Heart left ventricle (tissue), 16 donors: Measurements from ENCODE around the gene TMEM236. TPM values are rescaled to one million over a fixed set of nuclear protein-coding genes. Genes with fewer than 3 reads are reported as not detected.

Source experiments
- ATAC-seq, 4 donors: fragments of 200-7000 bp; cut with Tn5 transposase; one replicate each; pipeline ENCODE4 v1.9.1; 2020 to 2022; ENCODE audit warnings: moderate library complexity in 4 of 4, mild to moderate bottlenecking in 3 of 4, moderate number of reproducible peaks in 1 of 4
- DNase-seq, 5 donors: peaks; one replicate each; pipeline ENCODE4 v3.0.0-alpha.2; 2020
- H3K27ac ChIP-seq, 12 donors: fragments of 200-600 bp; sonication (generic) in 4 of 12; one replicate each; pipeline versions ENCODE4 v1.5.0 to v1.8.0; 2016 to 2022; ENCODE audit warnings: mild to moderate bottlenecking in 2 of 12
- H3K27me3 ChIP-seq, 9 donors: fragments of 200-600 bp; sonication (generic) in 2 of 9; one replicate each; pipeline versions ENCODE4 v1.5.1 to v1.8.0; 2016 to 2022; ENCODE audit warnings: mild to moderate bottlenecking in 3 of 9
- H3K36me3 ChIP-seq, 9 donors: fragments of 200-600 bp; sonication (generic) in 2 of 9; one replicate each; pipeline versions ENCODE4 v1.5.0 to v1.8.0; 2018 to 2022; ENCODE audit warnings: mild to moderate bottlenecking in 2 of 9
- H3K4me1 ChIP-seq, 12 donors: fragments of 200-600 bp; sonication (generic) in 4 of 12; one replicate each; pipeline versions ENCODE4 v1.5.0 to v1.8.0; 2016 to 2022; ENCODE audit warnings: mild to moderate bottlenecking in 3 of 12
- H3K4me3 ChIP-seq, 12 donors: fragments of 200-600 bp; sonication (generic) in 4 of 12; one replicate each; pipeline versions ENCODE4 v1.5.0 to v1.8.0; 2017 to 2022; ENCODE audit warnings: mild to moderate bottlenecking in 9 of 12, moderate library complexity in 4 of 12
- H3K9me3 ChIP-seq, 12 donors: fragments of 200-600 bp; sonication (generic) in 4 of 12; one replicate each; pipeline versions ENCODE4 v1.5.0 to v1.8.0; 2016 to 2022; ENCODE audit warnings: mild to moderate bottlenecking in 1 of 12
- CTCF ChIP-seq, 12 donors: fragments of 200-600 bp; sonication (generic) in 4 of 12; IDR thresholded peaks; one replicate each; pipeline versions ENCODE4 v1.5.0 to v1.8.0; 2018 to 2022; ENCODE audit warnings: antibody characterized with exemption in 12 of 12, mild to moderate bottlenecking in 5 of 12
- POLR2A ChIP-seq, 2 donors: fragments of 450-650 bp; IDR thresholded peaks; one replicate each; pipeline ENCODE4 v1.6.1; 2017; ENCODE audit warnings: antibody characterized with exemption in 2 of 2, mild to moderate bottlenecking in 2 of 2, moderate library complexity in 2 of 2
- WGBS, 4 donors: extraction: QIAGEN DNeasy Blood & Tissue Kit in 2 of 4; methylation state at CpG; one replicate each; pipeline versions ENCODE4 v1.1.5 to v1.1.7; 2013 to 2018; 5-methylcytosine and 5-hydroxymethylcytosine counted together
- intact Hi-C, 10 donors: fragments of 100-400 bp; cut with DNase I; formaldehyde crosslinking; loops; one replicate each; pipeline versions ENCODE4 v1.11.1 to v1.14.2; 2022
- polyA plus RNA-seq, 2 donors: library from polyadenylated mRNA; stranded (reverse); fragments of 200-250 nt; gene quantifications; one replicate each; pipeline ENCODE4 v1.2.3, GENCODE V29; 2013
- total RNA-seq, 9 donors: library from RNA; depleted of rRNA in 2 of 9; stranded (reverse); fragments of >200 nt in 2 of 9; fragmentation: NEBNext Ultra II Directional in 3 of 9; extraction: Animal tissue kit (Norgen Biotek cat#: 25700) in 3 of 9; gene quantifications; one replicate each; pipeline versions ENCODE4 v1.1.0 to v1.2.4, GENCODE V29; 2016 to 2023
- donor health status: ischemic (EF 13 %, LVEDD 7.1; RV severe dilation, severe dysfunction).
- donor health status: healthy with polysubstance abuse.
- donor health status: DM: no; HTN: yes; CAD: no.
- donor health status: DM: no; HTN: no; CAD: no.
- donor health status: ischemic (EF 25% LVEDD 6.9; RV normal size, moderate dysfunction).
- donor health status: ischemic (EF 25% LVEDD 5.7; RV mildly dilated, moderate dysfunction).
- donor health status: healthy.
- donor health status: DM: yes; HTN: yes; CAD: no.
- donor health status: ischemic (EF 35%, LVEDD 5.7; RV mildly dilated, moderate dysfunction).
- donor health status: nonischemic (EF 11% LVEDD 7.7; RV severe dilation, severe dysfunction).
- donor health status: DM: yes; HTN: yes; CAD: no.
- donor health status: PGD.
- donor health status: ischemic (EF 29% LVEDD 5.4; RV normal size, mild dysfunction).
- donor health status: nonischemic (EF 23%, LVEDD 6.1; RV moderate dilation, normal function).

Gene TMEM236
- total and polyA plus RNA-seq, 11 donors, result 0.09 to 3.2 (median 0.38) TPM

GRCh38 chr10:17768496-17768895 lies 16.5 kb downstream of the TMEM236 start:
- Histone ChIP-seq H3K9me3 (peaks cover 0 to 6% (median 0%) of the 10 kb centered on the region in 12 donors), H3K27ac (peak overlapping the region in 1 of 12 donors; percentile 63), H3K27me3 (no peaks in the 10 kb centered on the region), H3K4me3 (no peak overlapping the region), H3K4me1 (peaks cover 0 to 25% (median 0%) of the 10 kb centered on the region in 12 donors), H3K36me3 (no peaks in the 10 kb centered on the region)
- ATAC-seq (no peak), DNase-seq (no peak)
- intact Hi-C loops, result no loop called here
- WGBS, 4 donors, result 85 to 89% (median 87%) methylated on average over 5 of the region's 5 CpGs
- TF ChIP-seq POLR2A (IDR thresholded peaks at IDR 0.05), result no peak
- no peak for TF ChIP-seq CTCF (IDR thresholded peaks at IDR 0.05)

DNA sequence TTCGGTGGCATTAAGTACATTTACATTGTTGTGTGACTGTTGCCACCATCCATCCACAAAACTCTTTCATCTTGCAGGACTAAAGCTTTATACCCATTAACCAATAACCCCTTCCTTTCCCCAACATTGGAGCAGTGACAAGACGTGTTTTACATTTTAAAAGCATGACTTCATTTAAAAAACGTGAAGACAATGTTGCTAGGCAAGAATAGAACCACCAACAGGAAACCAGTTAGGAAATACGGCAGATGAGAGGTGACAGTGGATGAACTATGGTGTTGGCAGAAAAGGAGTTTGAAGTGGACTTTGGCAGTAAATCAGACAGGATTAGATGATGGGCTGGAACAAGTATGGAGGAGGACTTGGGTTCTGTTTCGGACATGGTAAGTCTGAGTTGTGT lies 17.0 kb downstream of the TMEM236 start:
- Histone ChIP-seq H3K27me3 (no peaks in the 10 kb centered on the region), H3K9me3 (peaks cover 0 to 6% (median 0%) of the 10 kb centered on the region in 12 donors), H3K27ac (peak overlapping the region in 1 of 12 donors; percentile 63), H3K4me3 (no peak overlapping the region), H3K36me3 (no peaks in the 10 kb centered on the region), H3K4me1 (peaks cover 0 to 25% (median 0%) of the 10 kb centered on the region in 12 donors)
- peak in 1 of 4 donors; percentile 34 for ATAC-seq
- intact Hi-C loops, result no loop called here
- DNase-seq, result no peak
- TF ChIP-seq POLR2A (IDR thresholded peaks at IDR 0.05), result no peak
- TF ChIP-seq CTCF (IDR thresholded peaks at IDR 0.05), result no peak
- WGBS, 4 donors, result 37 to 48% (median 42%) methylated on average over 5 of the region's 5 CpGs

DNA sequence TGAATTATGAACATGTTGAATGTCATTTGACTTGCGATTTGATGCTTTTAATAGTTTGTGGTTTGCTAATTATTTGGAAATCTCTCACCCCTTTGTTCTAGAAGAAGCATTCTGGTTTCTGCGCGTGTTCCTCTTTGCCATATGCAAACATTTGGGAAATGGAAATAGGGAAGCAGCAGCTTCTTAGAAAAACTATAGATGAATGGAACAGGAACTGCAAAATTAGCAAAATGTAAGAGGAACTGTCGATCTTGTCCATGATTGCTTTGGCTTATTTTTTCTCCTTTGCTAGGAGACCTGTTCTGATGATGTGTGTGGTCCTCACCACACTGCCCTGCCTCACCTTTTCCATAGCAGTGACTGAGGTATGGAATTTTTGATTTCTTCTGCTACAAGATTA lies 19.0 kb downstream of the TMEM236 start:
- Histone ChIP-seq H3K36me3 (no peaks in the 10 kb centered on the region), H3K9me3 (peaks cover 0 to 1% (median 0%) of the 10 kb centered on the region in 12 donors), H3K4me3 (peak overlapping the region in 1 of 12 donors; percentile 42), H3K27ac (peak overlapping the region in 2 of 12 donors; percentile 7 to 67), H3K27me3 (no peaks in the 10 kb centered on the region), H3K4me1 (peaks cover 0 to 20% (median 0%) of the 10 kb centered on the region in 12 donors)
- ATAC-seq (peak in 1 of 4 donors; percentile 34), DNase-seq (no peak)
- WGBS, 4 donors, result 79 to 84% (median 83%) methylated on average over 4 of the region's 4 CpGs
- intact Hi-C loops, result no loop called here
- TF ChIP-seq POLR2A (IDR thresholded peaks at IDR 0.05) (no peak), CTCF (IDR thresholded peaks at IDR 0.05) (no peak)

- H3K27me3 ChIP-seq, result no peaks in the 10 kb centered on the region
- H3K9me3 ChIP-seq, result no peaks in the 10 kb centered on the region
- DNase-seq (no peak), ATAC-seq (no peak)
- H3K4me1 ChIP-seq, result peaks cover 0 to 38% (median 6%) of the 10 kb centered on the region in 12 donors
- no peak overlapping the region for H3K4me3 ChIP-seq
- WGBS, 4 donors, result 38 to 49% (median 44%) methylated on average over 4 of the region's 4 CpGs
- H3K36me3 ChIP-seq, result no peaks in the 10 kb centered on the region
- TF ChIP-seq CTCF (IDR thresholded peaks at IDR 0.05) (no peak), POLR2A (IDR thresholded peaks at IDR 0.05) (no peak)
- H3K27ac ChIP-seq, result no peak overlapping the region
- intact Hi-C loops, result no loop called here
These were observed 27.8 kb downstream of the TMEM236 start for GRCh38 chr10:17779784-17780183.
